Measurements from ENCODE around the gene LST1.
A peak's percentile ranks its signal among the peaks of the same experiment; 100 is the strongest.

LST1 gene

GRCh38 chr6:31575952-31576685, 10.0 kb upstream of the LST1 start:
- H3K9me3 ChIP-seq (ENCODE audit: insufficient read depth, low read length) = no peaks in the 10 kb centered on the region
- no peak overlapping the region for H2AFZ ChIP-seq (ENCODE audit: low read depth, low read length, severe bottlenecking)
- H3K4me2 ChIP-seq (ENCODE audit: low read depth, low read length, poor library complexity, severe bottlenecking) = peak overlapping the region; percentile 86
- peak overlapping the region; percentile 84 for H3K9ac ChIP-seq (ENCODE audit: low read length)
- peak overlapping the region; percentile 92 for H3K27ac ChIP-seq (ENCODE audit: low read depth, low read length)
- H3K36me3 ChIP-seq (ENCODE audit: low read length) = peaks cover 3% of the 10 kb centered on the region; the same call in 1 of the 2 replicates
- peak overlapping the region; percentile 71 for H3K4me3 ChIP-seq (ENCODE audit: insufficient read depth, low read length, poor library complexity, severe bottlenecking)
- no peaks in the 10 kb centered on the region for H3K9me2 ChIP-seq (replicated peaks; ENCODE audit: insufficient read depth, low read length)
- TF ChIP-seq, protein P1, sequence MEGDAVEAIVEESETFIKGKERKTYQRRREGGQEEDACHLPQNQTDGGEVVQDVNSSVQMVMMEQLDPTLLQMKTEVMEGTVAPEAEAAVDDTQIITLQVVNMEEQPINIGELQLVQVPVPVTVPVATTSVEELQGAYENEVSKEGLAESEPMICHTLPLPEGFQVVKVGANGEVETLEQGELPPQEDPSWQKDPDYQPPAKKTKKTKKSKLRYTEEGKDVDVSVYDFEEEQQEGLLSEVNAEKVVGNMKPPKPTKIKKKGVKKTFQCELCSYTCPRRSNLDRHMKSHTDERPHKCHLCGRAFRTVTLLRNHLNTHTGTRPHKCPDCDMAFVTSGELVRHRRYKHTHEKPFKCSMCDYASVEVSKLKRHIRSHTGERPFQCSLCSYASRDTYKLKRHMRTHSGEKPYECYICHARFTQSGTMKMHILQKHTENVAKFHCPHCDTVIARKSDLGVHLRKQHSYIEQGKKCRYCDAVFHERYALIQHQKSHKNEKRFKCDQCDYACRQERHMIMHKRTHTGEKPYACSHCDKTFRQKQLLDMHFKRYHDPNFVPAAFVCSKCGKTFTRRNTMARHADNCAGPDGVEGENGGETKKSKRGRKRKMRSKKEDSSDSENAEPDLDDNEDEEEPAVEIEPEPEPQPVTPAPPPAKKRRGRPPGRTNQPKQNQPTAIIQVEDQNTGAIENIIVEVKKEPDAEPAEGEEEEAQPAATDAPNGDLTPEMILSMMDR (IDR thresholded peaks at IDR 0.05; ENCODE audit: insufficient read depth, low read length, poor library complexity, severe bottlenecking) = no peak
- peaks cover 51% of the 10 kb centered on the region for H3K79me2 ChIP-seq (ENCODE audit: insufficient read depth, low read length)
- no peaks in the 10 kb centered on the region for H4K20me1 ChIP-seq (ENCODE audit: low read depth, low read length)
- peaks cover 86% of the 10 kb centered on the region for H3F3A ChIP-seq (ENCODE audit: insufficient read depth)
- no peaks in the 10 kb centered on the region for H3K27me3 ChIP-seq (ENCODE audit: low read length)

- TF ChIP-seq EZH2phosphoT487 (conservative IDR thresholded peaks at IDR 0.05; ENCODE audit: low read length) = no peak
- TF ChIP-seq, protein P1 (IDR thresholded peaks at IDR 0.05; ENCODE audit: insufficient read depth, low read length, poor library complexity, severe bottlenecking) = no peak
- Histone ChIP-seq H4K20me1 (ENCODE audit: low read depth, low read length) (no peaks in the 10 kb centered on the region), H3K9ac (ENCODE audit: low read length) (peak overlapping the region; percentile 84), H3K4me3 (ENCODE audit: insufficient read depth, low read length, poor library complexity, severe bottlenecking) (peak overlapping the region; percentile 71), H3F3A (ENCODE audit: insufficient read depth) (peaks cover 86% of the 10 kb centered on the region), H2AFZ (ENCODE audit: low read depth, low read length, severe bottlenecking) (no peak overlapping the region), H3K4me2 (ENCODE audit: low read depth, low read length, poor library complexity, severe bottlenecking) (peak overlapping the region; percentile 86), H3K27me3 (ENCODE audit: low read length) (no peaks in the 10 kb centered on the region), H3K27ac (ENCODE audit: low read depth, low read length) (peak overlapping the region; percentile 92), H3K9me3 (ENCODE audit: insufficient read depth, low read length) (no peaks in the 10 kb centered on the region), H3K79me2 (ENCODE audit: insufficient read depth, low read length) (peaks cover 51% of the 10 kb centered on the region), H3K9me2 (replicated peaks; ENCODE audit: insufficient read depth, low read length) (no peaks in the 10 kb centered on the region), H3K36me3 (ENCODE audit: low read length) (peaks cover 3% of the 10 kb centered on the region; the same call in 1 of the 2 replicates)
Observed at GRCh38 chr6:31576897-31577578, 9.0 kb upstream of the LST1 start.

GRCh38 chr6:31577579-31577966, 8.5 kb upstream of the LST1 start:
- Histone ChIP-seq H3K36me3 (ENCODE audit: low read length) (peaks cover 3% of the 10 kb centered on the region; the same call in 1 of the 2 replicates), H3K9me3 (ENCODE audit: insufficient read depth, low read length) (no peaks in the 10 kb centered on the region), H3K27ac (ENCODE audit: low read depth, low read length) (peak overlapping the region; percentile 92)

More at GRCh38 chr6:31577579-31577966, 8.5 kb upstream of the LST1 start:
- Histone ChIP-seq H3K4me3 (ENCODE audit: insufficient read depth, low read length, poor library complexity, severe bottlenecking) (peak overlapping the region; percentile 71), H3K27me3 (ENCODE audit: low read length) (no peaks in the 10 kb centered on the region), H2AFZ (ENCODE audit: low read depth, low read length, severe bottlenecking) (no peak overlapping the region), H3K9me2 (replicated peaks; ENCODE audit: insufficient read depth, low read length) (no peaks in the 10 kb centered on the region), H3K9ac (ENCODE audit: low read length) (peak overlapping the region; percentile 84), H3K4me2 (ENCODE audit: low read depth, low read length, poor library complexity, severe bottlenecking) (peak overlapping the region; percentile 86), H4K20me1 (ENCODE audit: low read depth, low read length) (no peaks in the 10 kb centered on the region), H3F3A (ENCODE audit: insufficient read depth) (peaks cover 86% of the 10 kb centered on the region), H3K79me2 (ENCODE audit: insufficient read depth, low read length) (peaks cover 48% of the 10 kb centered on the region)
- TF ChIP-seq, protein P1 (IDR thresholded peaks at IDR 0.05; ENCODE audit: insufficient read depth, low read length, poor library complexity, severe bottlenecking) = no peak
- no peak for TF ChIP-seq EZH2phosphoT487 (conservative IDR thresholded peaks at IDR 0.05; ENCODE audit: low read length)
